Liver (tissue), 3 donors: ENCODE measurements around the gene ZNF846.

Source experiments
- ATF3 ChIP-seq: IDR thresholded peaks from 2 replicates; pipeline ENCODE4 v1.6.1; 2016; ENCODE audit warnings: antibody characterized with exemption
- CTCF ChIP-seq: fragments of 150-350 bp; IDR thresholded peaks from 2 replicates; pipeline ENCODE4 v1.5.1; 2017; ENCODE audit warnings: improper control_type of control experiment, low read depth, low read length; ENCODE audit not compliant: missing input control
- FOXA1 ChIP-seq: IDR thresholded peaks from 2 replicates; pipeline ENCODE4 v1.6.1; 2016; ENCODE audit warnings: antibody characterized with exemption
- FOXA2 ChIP-seq: IDR thresholded peaks from 2 replicates; pipeline ENCODE4 v1.6.1; 2016; ENCODE audit warnings: antibody characterized with exemption
- GABPA ChIP-seq, 2 donors: IDR thresholded peaks in 1 of 2; conservative IDR thresholded peaks in 1 of 2; 2 replicates each; pipeline ENCODE4 v1.6.1; 2016; ENCODE audit warnings: antibody characterized with exemption in 2 of 2, mild to moderate bottlenecking in 1 of 2, moderate library complexity in 1 of 2
- JUND ChIP-seq, 2 donors: IDR thresholded peaks; 2 replicates each; pipeline ENCODE4 v1.6.1; 2016; ENCODE audit warnings: antibody characterized with exemption in 2 of 2
- MAX ChIP-seq: IDR thresholded peaks from 2 replicates; pipeline ENCODE4 v1.6.1; 2016; ENCODE audit warnings: antibody characterized with exemption
- NR2F2 ChIP-seq: IDR thresholded peaks from 2 replicates; pipeline ENCODE4 v1.6.1; 2016; ENCODE audit warnings: antibody characterized with exemption
- RAD21 ChIP-seq, 2 donors: IDR thresholded peaks; 2 replicates each; pipeline ENCODE4 v1.6.1; 2016; ENCODE audit warnings: antibody characterized with exemption in 2 of 2, mild to moderate bottlenecking in 2 of 2
- REST ChIP-seq: IDR thresholded peaks from 2 replicates; pipeline ENCODE4 v1.6.1; 2016; ENCODE audit warnings: antibody characterized with exemption, mild to moderate bottlenecking
- RXRA ChIP-seq, 2 donors: IDR thresholded peaks; 2 replicates each; pipeline ENCODE4 v1.6.1; 2017 to 2018; ENCODE audit warnings: antibody characterized with exemption in 2 of 2, mild to moderate bottlenecking in 1 of 2
- SP1 ChIP-seq: IDR thresholded peaks from 2 replicates; pipeline ENCODE4 v1.6.1; 2018; ENCODE audit warnings: antibody characterized with exemption, mild to moderate bottlenecking
- TAF1 ChIP-seq: conservative IDR thresholded peaks from 2 replicates; pipeline ENCODE4 v1.6.1; 2016; ENCODE audit warnings: antibody characterized with exemption, mild to moderate bottlenecking
- YY1 ChIP-seq: IDR thresholded peaks from 2 replicates; pipeline ENCODE4 v1.6.1; 2016; ENCODE audit warnings: antibody characterized with exemption, mild to moderate bottlenecking
- donor health status: healthy.
- donor health status: healthy.

GRCh38 chr19:9789066-9789465, 20.5 kb upstream of the ZNF846 start:
- no peak for TF ChIP-seq CTCF
- TF ChIP-seq MAX: no peak
- TF ChIP-seq SP1: no peak
- TF ChIP-seq JUND (IDR thresholded peaks at IDR 0.05): no peak
- no peak for TF ChIP-seq GABPA (IDR thresholded peaks at IDR 0.05 in 1 of 2, conservative IDR thresholded peaks at IDR 0.05 in 1 of 2)
- TF ChIP-seq TAF1: no peak
- no peak for TF ChIP-seq YY1
- TF ChIP-seq FOXA1: no peak
- TF ChIP-seq RAD21 (IDR thresholded peaks at IDR 0.05): no peak
- TF ChIP-seq FOXA2: no peak
- no peak for TF ChIP-seq ATF3
- TF ChIP-seq NR2F2: no peak
- TF ChIP-seq RXRA (IDR thresholded peaks at IDR 0.05): no peak
- no peak for TF ChIP-seq REST
